ENCODE results near the gene DPM3. TPM values are rescaled to one million over a fixed set of nuclear protein-coding genes. Genes with fewer than 3 reads are reported as not detected.

Gene DPM3
- total and polyA plus RNA-seq, 2 of the 13 experiments (the other 11 are each of a cell fraction or from before 2014, with no cell fraction given): 23.2 to 53.4 TPM

- TF ChIP-seq ZNF280B (CRISPR knock-in tag; IDR thresholded peaks at IDR 0.05; ENCODE audit: borderline replicate concordance): no peak; the same call in 1 of the 2 replicates
- TF ChIP-seq, protein P1, sequence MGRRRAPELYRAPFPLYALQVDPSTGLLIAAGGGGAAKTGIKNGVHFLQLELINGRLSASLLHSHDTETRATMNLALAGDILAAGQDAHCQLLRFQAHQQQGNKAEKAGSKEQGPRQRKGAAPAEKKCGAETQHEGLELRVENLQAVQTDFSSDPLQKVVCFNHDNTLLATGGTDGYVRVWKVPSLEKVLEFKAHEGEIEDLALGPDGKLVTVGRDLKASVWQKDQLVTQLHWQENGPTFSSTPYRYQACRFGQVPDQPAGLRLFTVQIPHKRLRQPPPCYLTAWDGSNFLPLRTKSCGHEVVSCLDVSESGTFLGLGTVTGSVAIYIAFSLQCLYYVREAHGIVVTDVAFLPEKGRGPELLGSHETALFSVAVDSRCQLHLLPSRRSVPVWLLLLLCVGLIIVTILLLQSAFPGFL (CRISPR knock-in tag; IDR thresholded peaks at IDR 0.05): no peak
- no peak for TF ChIP-seq ZNF597 (CRISPR knock-in tag; IDR thresholded peaks at IDR 0.05)
- TF ChIP-seq ZNF547 (CRISPR knock-in tag; IDR thresholded peaks at IDR 0.05): no peak
- peak; percentile 77; the same call in 1 of the 2 replicates for TF ChIP-seq ZNF256 (CRISPR knock-in tag; conservative IDR thresholded peaks at IDR 0.05)
- TF ChIP-seq CBX5 (CRISPR knock-in tag; IDR thresholded peaks at IDR 0.05; ENCODE audit: borderline replicate concordance): no peak
- no peak for TF ChIP-seq EZH2 (conservative IDR thresholded peaks at IDR 0.05; ENCODE audit: low read depth, low read length)
- peak; percentile 99 for TF ChIP-seq RBM22 (optimal IDR thresholded peaks at IDR 0.05; ENCODE audit: low read length)
- 0 out of 2 replicates have a peak, but pooled peaks have one; percentile 14 for TF ChIP-seq JUND (CRISPR knock-in tag; IDR thresholded peaks at IDR 0.05)
- TF ChIP-seq ZFAT (CRISPR knock-in tag; conservative IDR thresholded peaks at IDR 0.05): no peak
- no peak for TF ChIP-seq ZNF468 (CRISPR knock-in tag; IDR thresholded peaks at IDR 0.05)
- TF ChIP-seq, protein P2, sequence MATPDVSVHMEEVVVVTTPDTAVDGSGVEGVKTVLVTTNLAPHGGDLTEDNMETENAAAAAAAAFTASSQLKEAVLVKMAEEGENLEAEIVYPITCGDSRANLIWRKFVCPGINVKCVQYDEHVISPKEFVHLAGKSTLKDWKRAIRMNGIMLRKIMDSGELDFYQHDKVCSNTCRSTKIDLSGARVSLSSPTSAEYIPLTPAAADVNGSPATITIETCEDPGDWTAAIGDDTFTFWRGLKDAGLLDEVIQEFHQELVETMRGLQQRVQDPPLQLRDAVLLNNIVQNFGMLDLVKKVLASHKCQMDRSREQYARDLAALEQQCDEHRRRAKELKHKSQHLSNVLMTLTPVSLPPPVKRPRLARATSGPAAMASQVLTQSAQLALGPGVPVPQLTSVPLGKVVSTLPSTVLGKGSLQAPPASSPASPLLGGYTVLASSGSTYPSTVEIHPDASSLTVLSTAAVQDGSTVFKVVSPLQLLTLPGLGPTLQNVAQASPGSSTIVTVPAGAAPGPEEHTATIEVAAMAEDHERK (CRISPR knock-in tag; IDR thresholded peaks at IDR 0.05; ENCODE audit: low read depth): no peak
- no peak for TF ChIP-seq ELK4 (CRISPR knock-in tag; IDR thresholded peaks at IDR 0.05; ENCODE audit: borderline replicate concordance)
- TF ChIP-seq ZNF510 (CRISPR knock-in tag; IDR thresholded peaks at IDR 0.05; ENCODE audit: low read depth): no peak
- no peak for TF ChIP-seq MBNL3 (CRISPR knock-in tag; conservative IDR thresholded peaks at IDR 0.05)
- TF ChIP-seq, protein P3, sequence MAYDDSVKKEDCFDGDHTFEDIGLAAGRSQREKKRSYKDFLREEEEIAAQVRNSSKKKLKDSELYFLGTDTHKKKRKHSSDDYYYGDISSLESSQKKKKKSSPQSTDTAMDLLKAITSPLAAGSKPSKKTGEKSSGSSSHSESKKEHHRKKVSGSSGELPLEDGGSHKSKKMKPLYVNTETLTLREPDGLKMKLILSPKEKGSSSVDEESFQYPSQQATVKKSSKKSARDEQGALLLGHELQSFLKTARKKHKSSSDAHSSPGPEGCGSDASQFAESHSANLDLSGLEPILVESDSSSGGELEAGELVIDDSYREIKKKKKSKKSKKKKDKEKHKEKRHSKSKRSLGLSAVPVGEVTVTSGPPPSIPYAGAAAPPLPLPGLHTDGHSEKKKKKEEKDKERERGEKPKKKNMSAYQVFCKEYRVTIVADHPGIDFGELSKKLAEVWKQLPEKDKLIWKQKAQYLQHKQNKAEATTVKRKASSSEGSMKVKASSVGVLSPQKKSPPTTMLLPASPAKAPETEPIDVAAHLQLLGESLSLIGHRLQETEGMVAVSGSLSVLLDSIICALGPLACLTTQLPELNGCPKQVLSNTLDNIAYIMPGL (CRISPR knock-in tag; IDR thresholded peaks at IDR 0.05; ENCODE audit: borderline replicate concordance in 1 of 2, low read depth in 1 of 2): 0 out of 4 replicates have a peak, but pooled peaks of 1 of the 2 experiments have one; percentile 19
- 0 out of 2 replicates have a peak, but pooled peaks have one; percentile 23 for TF ChIP-seq ZNF431 (CRISPR knock-in tag; IDR thresholded peaks at IDR 0.05; ENCODE audit: borderline replicate concordance, low read depth)
- no peak for TF ChIP-seq RAD21 (CRISPR knock-in tag; IDR thresholded peaks at IDR 0.05)
- TF ChIP-seq CBFB (CRISPR knock-in tag; IDR thresholded peaks at IDR 0.05): peak; percentile 10; the same call in 1 of the 2 replicates
- no peak for TF ChIP-seq U2AF2 (IDR thresholded peaks at IDR 0.05; ENCODE audit: low read depth, low read length)
- TF ChIP-seq REL (CRISPR knock-in tag; conservative IDR thresholded peaks at IDR 0.05): no peak
Measured at GRCh38 chr1:155134880-155135414, 5.4 kb downstream of the DPM3 start (continued).
